CD4-positive, alpha-beta T cell (primary cell): ENCODE measurements around the gene KLHDC8B. TPM values are rescaled to one million over a fixed set of nuclear protein-coding genes. Genes with fewer than 3 reads are reported as not detected.

Experiments
- ATAC-seq: fragments of 200-7000 bp; cut with Tn5 transposase; one replicate; pipeline ENCODE4 v1.10.0; 2022; ENCODE audit warnings: mild to moderate bottlenecking; ENCODE audit not compliant: poor library complexity
- CTCF ChIA-PET: fragments of 350-600 bp; sonication (Branson Sonifier 250); formaldehyde crosslinking; loops from one replicate; lab custom pipeline; 2021; ENCODE audit warnings: antibody characterized with exemption, inconsistent platforms; lab: Charles Lee
- POLR2A ChIA-PET: fragments of 350-600 bp; sonication (Branson Sonifier 250); formaldehyde crosslinking; loops from one replicate; lab custom pipeline; 2021; ENCODE audit warnings: antibody characterized with exemption, inconsistent platforms; lab: Charles Lee
- DNase-seq, 14 experiments: peaks; one replicate each; pipeline ENCODE4 v3.0.0-alpha.2; 2013 to 2020; ENCODE audit warnings: mixed read lengths in 2 of 14
- H3K27ac ChIP-seq, 2 donors: one replicate each; pipeline versions ENCODE4 v1.5.1 to v1.7.0; 2013; ENCODE audit warnings: low read length in 2 of 2, low read depth in 1 of 2, mild to moderate bottlenecking in 1 of 2
- H3K27me3 ChIP-seq, 2 experiments: 1 replicate in 1 of 2; 2 replicates in 1 of 2; pipeline versions ENCODE4 v1.6.1 to v1.7.0; 2013; ENCODE audit warnings: low read length in 2 of 2, control low read depth in 1 of 2, mild to moderate bottlenecking in 1 of 2, moderate library complexity in 1 of 2; ENCODE audit not compliant: insufficient read depth in 2 of 2, control insufficient read depth in 1 of 2
- H3K36me3 ChIP-seq: one replicate; pipeline ENCODE4 v1.6.1; 2013; ENCODE audit warnings: low read length, control low read depth; ENCODE audit not compliant: insufficient read depth
- H3K4me1 ChIP-seq: one replicate; pipeline ENCODE4 v1.6.1; 2013; ENCODE audit warnings: low read length, control low read depth; ENCODE audit not compliant: insufficient read depth
- H3K4me3 ChIP-seq: one replicate; pipeline ENCODE4 v1.5.1; 2013; ENCODE audit warnings: mild to moderate bottlenecking, low read length, moderate library complexity
- H3K9me3 ChIP-seq, 2 experiments: 1 replicate in 1 of 2; 2 replicates in 1 of 2; pipeline versions ENCODE4 v1.6.1 to v1.7.0; 2013; ENCODE audit warnings: low read length in 2 of 2, mild to moderate bottlenecking in 2 of 2, control low read depth in 1 of 2, moderate library complexity in 1 of 2; ENCODE audit not compliant: control insufficient read depth in 1 of 2, insufficient read depth in 1 of 2
- H3K27ac Mint-ChIP-seq: one replicate; pipeline ENCODE4 v1.8.0; 2020; ENCODE audit warnings: mixed read lengths
- H3K27me3 Mint-ChIP-seq: one replicate; pipeline ENCODE4 v1.8.0; 2021; ENCODE audit warnings: mixed read lengths
- H3K36me3 Mint-ChIP-seq: one replicate; pipeline ENCODE4 v1.8.0; 2021; ENCODE audit warnings: low read depth, mixed read lengths
- H3K4me1 Mint-ChIP-seq: one replicate; pipeline ENCODE4 v1.8.0; 2021; ENCODE audit warnings: low read depth, mixed read lengths
- H3K4me3 Mint-ChIP-seq: one replicate; pipeline ENCODE4 v1.8.0; 2020; ENCODE audit warnings: mild to moderate bottlenecking, mixed read lengths
- H3K9me3 Mint-ChIP-seq: one replicate; pipeline ENCODE4 v1.8.0; 2020; ENCODE audit warnings: mixed read lengths
- intact Hi-C, 2 experiments: fragments of 100-400 bp; cut with DNase I in 1 of 2; cut with micrococcal nuclease in 1 of 2; formaldehyde crosslinking; loops; one replicate each; pipeline versions ENCODE4 v1.15.1 to v1.9.0; 2023 to 2025; cut with DNase I, micrococcal nuclease
- total RNA-seq, 174 experiments: library from RNA in 2 of 174; stranded (reverse) in 2 of 174; gene quantifications; one replicate each; pipeline ENCODE4 v1.2.3 and lab custom pipeline; 2021 to 2026
- TF ChIP-seq, protein P1 (sequence below): fragments of 200-600 bp; IDR thresholded peaks from one replicate; pipeline ENCODE4 v1.8.0; 2022; ENCODE audit warnings: antibody characterized with exemption, mild to moderate bottlenecking

The KLHDC8B gene
- total RNA-seq, 2 experiments from 2014 or later = 1.2 to 1.6 TPM

- no peaks in the 10 kb centered on the region for H3K9me3 Mint-ChIP-seq
- TF ChIP-seq, protein P1, sequence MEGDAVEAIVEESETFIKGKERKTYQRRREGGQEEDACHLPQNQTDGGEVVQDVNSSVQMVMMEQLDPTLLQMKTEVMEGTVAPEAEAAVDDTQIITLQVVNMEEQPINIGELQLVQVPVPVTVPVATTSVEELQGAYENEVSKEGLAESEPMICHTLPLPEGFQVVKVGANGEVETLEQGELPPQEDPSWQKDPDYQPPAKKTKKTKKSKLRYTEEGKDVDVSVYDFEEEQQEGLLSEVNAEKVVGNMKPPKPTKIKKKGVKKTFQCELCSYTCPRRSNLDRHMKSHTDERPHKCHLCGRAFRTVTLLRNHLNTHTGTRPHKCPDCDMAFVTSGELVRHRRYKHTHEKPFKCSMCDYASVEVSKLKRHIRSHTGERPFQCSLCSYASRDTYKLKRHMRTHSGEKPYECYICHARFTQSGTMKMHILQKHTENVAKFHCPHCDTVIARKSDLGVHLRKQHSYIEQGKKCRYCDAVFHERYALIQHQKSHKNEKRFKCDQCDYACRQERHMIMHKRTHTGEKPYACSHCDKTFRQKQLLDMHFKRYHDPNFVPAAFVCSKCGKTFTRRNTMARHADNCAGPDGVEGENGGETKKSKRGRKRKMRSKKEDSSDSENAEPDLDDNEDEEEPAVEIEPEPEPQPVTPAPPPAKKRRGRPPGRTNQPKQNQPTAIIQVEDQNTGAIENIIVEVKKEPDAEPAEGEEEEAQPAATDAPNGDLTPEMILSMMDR = no peak
- DNase-seq (no peak), ATAC-seq (no peak)
- Histone ChIP-seq H3K27ac (no peak overlapping the region), H3K36me3 (no peaks in the 10 kb centered on the region), H3K4me1 (peaks cover 12% of the 10 kb centered on the region), H3K27me3 (no peaks in the 10 kb centered on the region), H3K4me3 (no peak overlapping the region), H3K9me3 (no peaks in the 10 kb centered on the region)
- peaks cover 1% of the 10 kb centered on the region for H3K36me3 Mint-ChIP-seq
- no peak overlapping the region for H3K4me3 Mint-ChIP-seq
- H3K27ac Mint-ChIP-seq = no peak overlapping the region
- H3K4me1 Mint-ChIP-seq = peaks cover 10% of the 10 kb centered on the region
- H3K27me3 Mint-ChIP-seq = no peaks in the 10 kb centered on the region
- ChIA-PET CTCF (interaction anchor here (1.3 kb wide), 1 partner anchor 31 kb away, joined by 5 read pairs; the partner anchor contains the start of gene QRICH1), POLR2A (interaction anchor here (1.0 kb wide), 1 partner anchor 32 kb away, joined by 3 read pairs; the partner anchor contains the start of gene QRICH1)
- intact Hi-C loops = loop anchor here in 1 of 2 experiments (5.0 to 10.0 kb wide), 2 partner anchors 103 to 550 kb away; partner anchors contain the start of genes APEH and NDUFAF3
Measured at GRCh38 chr3:49124991-49125670, 46.3 kb upstream of the KLHDC8B start.

- Histone ChIP-seq H3K27ac (no peak overlapping the region), H3K4me1 (peaks cover 4% of the 10 kb centered on the region), H3K36me3 (no peaks in the 10 kb centered on the region), H3K27me3 (peaks cover 12 to 13% of the 10 kb centered on the region in 2 experiments), H3K4me3 (no peak overlapping the region), H3K9me3 (no peaks in the 10 kb centered on the region)
- no peaks in the 10 kb centered on the region for H3K9me3 Mint-ChIP-seq
- H3K4me3 Mint-ChIP-seq = no peak overlapping the region
- H3K4me1 Mint-ChIP-seq = no peaks in the 10 kb centered on the region
- ChIA-PET CTCF (no interaction called here), POLR2A (interaction anchor here (0.7 kb wide), 1 partner anchor 37 kb away, joined by 3 read pairs; the partner anchor contains the start of gene QRICH1)
- no peak overlapping the region for H3K27ac Mint-ChIP-seq
- ATAC-seq (no peak), DNase-seq (no peak)
- intact Hi-C loops = no loop called here
- TF ChIP-seq, protein P1 = no peak
- H3K27me3 Mint-ChIP-seq = peaks cover 40% of the 10 kb centered on the region
- no peaks in the 10 kb centered on the region for H3K36me3 Mint-ChIP-seq
Measured at GRCh38 chr3:49131040-49131439, 40.4 kb upstream of the KLHDC8B start.

GRCh38 chr3:49131576-49131975, 39.8 kb upstream of the KLHDC8B start:
- Mint-ChIP-seq H3K27ac (no peak overlapping the region), H3K36me3 (no peaks in the 10 kb centered on the region), H3K9me3 (no peaks in the 10 kb centered on the region), H3K27me3 (peaks cover 40% of the 10 kb centered on the region), H3K4me1 (no peaks in the 10 kb centered on the region), H3K4me3 (no peak overlapping the region)
- Histone ChIP-seq H3K4me1 (peaks cover 4% of the 10 kb centered on the region), H3K4me3 (no peak overlapping the region), H3K27me3 (peaks cover 12 to 13% of the 10 kb centered on the region in 2 experiments), H3K27ac (no peak overlapping the region), H3K9me3 (no peaks in the 10 kb centered on the region), H3K36me3 (no peaks in the 10 kb centered on the region)
- DNase-seq = no peak
- no peak for ATAC-seq
- intact Hi-C loops = no loop called here
- TF ChIP-seq, protein P1 = no peak
- CTCF ChIA-PET = no interaction called here
- POLR2A ChIA-PET = interaction anchor here (0.9 kb wide), 1 partner anchor 102 kb away, joined by 4 read pairs; the partner anchor contains the start of gene IMPDH2
